ENCODE results near the gene P4HA3. TPM values are rescaled to one million over a fixed set of nuclear protein-coding genes. Genes with fewer than 3 reads are reported as not detected.

Gene P4HA3
- 4.2 TPM in 1 of 2 replicates, not detected in the other for polyA plus RNA-seq

DNA sequence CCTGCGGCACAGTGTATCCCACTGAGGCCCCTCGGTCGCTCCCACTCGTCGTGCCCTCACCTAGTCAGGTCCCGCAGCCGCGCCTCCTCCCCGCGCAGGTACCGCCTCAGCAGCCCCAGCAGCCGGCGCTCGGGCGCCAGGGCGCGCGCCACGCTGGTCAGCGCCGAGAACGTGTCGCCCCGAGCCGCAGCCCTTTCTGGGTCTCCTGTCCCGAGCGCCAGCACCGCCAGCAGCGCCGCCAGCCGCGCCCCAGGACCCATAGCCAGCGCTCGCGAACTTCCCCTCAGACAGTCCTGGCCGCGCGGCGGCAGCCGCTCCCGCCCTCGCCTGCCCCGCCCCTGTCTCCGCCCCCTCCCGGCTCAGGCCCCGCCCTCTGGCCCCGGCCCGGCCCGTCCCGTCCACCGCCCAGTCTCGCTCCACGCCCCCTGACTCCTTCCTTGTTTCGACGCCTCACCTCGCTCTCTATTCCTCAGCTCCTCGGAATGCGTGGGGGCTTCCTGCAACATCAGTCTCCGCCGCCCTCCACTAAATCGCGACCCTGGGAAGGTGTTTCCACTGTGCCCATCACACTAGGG, at the start of gene P4HA3:
Gene P4HA3, minus strand, starts transcription at position 289 of the 575 bp plus-strand sequence. Its CDS starts 29 bp downstream, at position 260.

Other genes starting within 250 kb of the P4HA3 start
- 5.3 and 6.6 TPM in 2 replicates for gene C2CD3, start 140.6 kb downstream of the P4HA3 start, polyA plus RNA-seq
- 34.9 and 37.9 TPM in 2 replicates for gene PPME1, start 140.4 kb downstream of the P4HA3 start, polyA plus RNA-seq
- gene PGM2L1, start 86.8 kb upstream of the P4HA3 start, polyA plus RNA-seq = 3.3 and 27.1 TPM in 2 replicates
- gene KCNE3, start 155.9 kb upstream of the P4HA3 start, polyA plus RNA-seq = not detected in 2 replicates
- 5.5 TPM in 1 of 2 replicates, not detected in the other for gene LIPT2, start 182.1 kb upstream of the P4HA3 start, polyA plus RNA-seq

All from Purkinje cell (primary cell).